ENCODE results near the gene C10orf71.

The C10orf71 gene

GRCh38 chr10:49285232-49285631 is 13.7 kb upstream of the C10orf71 start:
- Histone ChIP-seq H3F3A (ENCODE audit: insufficient read depth, low read length) (peaks cover 10% of the 10 kb centered on the region; the same call in 1 of the 2 replicates), H2AFZ (ENCODE audit: low read length) (no peak overlapping the region), H3K9ac (ENCODE audit: low read length) (no peak overlapping the region), H3K4me2 (ENCODE audit: low read depth, low read length) (no peak overlapping the region), H3K4me3 (ENCODE audit: low read length) (no peak overlapping the region), H3K4me1 (ENCODE audit: low read length) (peaks cover 7% of the 10 kb centered on the region), H3K9me3 (replicated peaks; ENCODE audit: insufficient read depth, low read length) (no peaks in the 10 kb centered on the region), H3K79me2 (ENCODE audit: low read length) (no peaks in the 10 kb centered on the region), H3K9me2 (replicated peaks; ENCODE audit: insufficient read depth, low read length) (no peaks in the 10 kb centered on the region), H3K27ac (ENCODE audit: low read length) (no peak overlapping the region), H4K20me1 (ENCODE audit: insufficient read depth, low read length) (no peaks in the 10 kb centered on the region), H3K36me3 (replicated peaks; ENCODE audit: insufficient read depth, low read length) (no peaks in the 10 kb centered on the region), H3K27me3 (replicated peaks; ENCODE audit: insufficient read depth, low read length) (no peaks in the 10 kb centered on the region)
- TF ChIP-seq EZH2phosphoT487 (IDR thresholded peaks at IDR 0.05; ENCODE audit: low read length), result no peak
- TF ChIP-seq EZH2 (optimal IDR thresholded peaks at IDR 0.05; ENCODE audit: low read depth, low read length), result no peak
- TF ChIP-seq CTCF (IDR thresholded peaks at IDR 0.05; ENCODE audit: low read length), result no peak
- peak; percentile 89 for DNase-seq

GRCh38 chr10:49286686-49287085 is 12.3 kb upstream of the C10orf71 start:
- Histone ChIP-seq H3K36me3 (replicated peaks; ENCODE audit: insufficient read depth, low read length) (no peaks in the 10 kb centered on the region), H3K9me2 (replicated peaks; ENCODE audit: insufficient read depth, low read length) (no peaks in the 10 kb centered on the region), H2AFZ (ENCODE audit: low read length) (no peak overlapping the region), H3K27ac (ENCODE audit: low read length) (no peak overlapping the region), H3K4me2 (ENCODE audit: low read depth, low read length) (no peak overlapping the region), H3K4me3 (ENCODE audit: low read length) (no peak overlapping the region), H3K9me3 (replicated peaks; ENCODE audit: insufficient read depth, low read length) (no peaks in the 10 kb centered on the region), H3K79me2 (ENCODE audit: low read length) (no peaks in the 10 kb centered on the region), H3K27me3 (replicated peaks; ENCODE audit: insufficient read depth, low read length) (no peaks in the 10 kb centered on the region), H3F3A (ENCODE audit: insufficient read depth, low read length) (peaks cover 10% of the 10 kb centered on the region; the same call in 1 of the 2 replicates), H3K4me1 (ENCODE audit: low read length) (peaks cover 7% of the 10 kb centered on the region), H4K20me1 (ENCODE audit: insufficient read depth, low read length) (no peaks in the 10 kb centered on the region), H3K9ac (ENCODE audit: low read length) (no peak overlapping the region)
- TF ChIP-seq EZH2 (optimal IDR thresholded peaks at IDR 0.05; ENCODE audit: low read depth, low read length) (no peak), CTCF (IDR thresholded peaks at IDR 0.05; ENCODE audit: low read length) (no peak), EZH2phosphoT487 (IDR thresholded peaks at IDR 0.05; ENCODE audit: low read length) (no peak)
- DNase-seq, result no peak

GRCh38 chr10:49287689-49288340 is 11.2 kb upstream of the C10orf71 start:
- no peak overlapping the region for H3K9ac ChIP-seq (ENCODE audit: low read length)
- TF ChIP-seq CTCF (IDR thresholded peaks at IDR 0.05; ENCODE audit: low read length), result no peak
- no peak for TF ChIP-seq EZH2 (optimal IDR thresholded peaks at IDR 0.05; ENCODE audit: low read depth, low read length)
- TF ChIP-seq EZH2phosphoT487 (IDR thresholded peaks at IDR 0.05; ENCODE audit: low read length), result no peak
- no peak for DNase-seq
- H3K4me1 ChIP-seq (ENCODE audit: low read length), result peaks cover 7% of the 10 kb centered on the region
- no peak overlapping the region for H2AFZ ChIP-seq (ENCODE audit: low read length)
- no peaks in the 10 kb centered on the region for H4K20me1 ChIP-seq (ENCODE audit: insufficient read depth, low read length)
- no peaks in the 10 kb centered on the region for H3K79me2 ChIP-seq (ENCODE audit: low read length)
- no peak overlapping the region for H3K4me2 ChIP-seq (ENCODE audit: low read depth, low read length)
- no peak overlapping the region for H3K4me3 ChIP-seq (ENCODE audit: low read length)
- no peaks in the 10 kb centered on the region for H3K36me3 ChIP-seq (replicated peaks; ENCODE audit: insufficient read depth, low read length)
- H3K27ac ChIP-seq (ENCODE audit: low read length), result no peak overlapping the region
- no peaks in the 10 kb centered on the region for H3K9me3 ChIP-seq (replicated peaks; ENCODE audit: insufficient read depth, low read length)
- no peaks in the 10 kb centered on the region for H3K9me2 ChIP-seq (replicated peaks; ENCODE audit: insufficient read depth, low read length)
- peaks cover 10% of the 10 kb centered on the region; the same call in 1 of the 2 replicates for H3F3A ChIP-seq (ENCODE audit: insufficient read depth, low read length)
- no peaks in the 10 kb centered on the region for H3K27me3 ChIP-seq (replicated peaks; ENCODE audit: insufficient read depth, low read length)
